ENCODE measurements around the gene CFAP221.

The CFAP221 gene

DNA sequence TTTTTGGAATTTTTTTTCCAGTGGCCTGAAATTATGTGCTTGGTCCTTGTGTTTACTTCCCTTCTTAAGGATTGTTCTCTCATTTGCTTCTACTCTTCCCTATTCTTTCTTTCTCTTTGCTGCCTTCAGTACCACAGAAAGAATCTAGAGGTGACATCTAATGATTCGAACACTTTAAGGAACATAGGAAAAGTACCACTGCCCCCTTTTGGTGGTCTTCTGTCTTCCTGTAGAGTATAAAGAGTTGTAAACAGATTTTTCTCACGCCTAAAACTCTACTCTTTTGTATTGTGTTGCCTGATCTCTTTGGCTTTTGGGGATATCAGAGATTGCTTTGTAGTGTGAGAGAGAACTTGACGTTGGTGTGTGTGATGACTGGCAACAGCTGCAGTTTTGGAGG, 13.0 kb upstream of the CFAP221 start:
- H3K4me3 ChIP-seq (replicated peaks; ENCODE audit: low read depth, low read length): no peak overlapping the region
- TF ChIP-seq, protein P1, sequence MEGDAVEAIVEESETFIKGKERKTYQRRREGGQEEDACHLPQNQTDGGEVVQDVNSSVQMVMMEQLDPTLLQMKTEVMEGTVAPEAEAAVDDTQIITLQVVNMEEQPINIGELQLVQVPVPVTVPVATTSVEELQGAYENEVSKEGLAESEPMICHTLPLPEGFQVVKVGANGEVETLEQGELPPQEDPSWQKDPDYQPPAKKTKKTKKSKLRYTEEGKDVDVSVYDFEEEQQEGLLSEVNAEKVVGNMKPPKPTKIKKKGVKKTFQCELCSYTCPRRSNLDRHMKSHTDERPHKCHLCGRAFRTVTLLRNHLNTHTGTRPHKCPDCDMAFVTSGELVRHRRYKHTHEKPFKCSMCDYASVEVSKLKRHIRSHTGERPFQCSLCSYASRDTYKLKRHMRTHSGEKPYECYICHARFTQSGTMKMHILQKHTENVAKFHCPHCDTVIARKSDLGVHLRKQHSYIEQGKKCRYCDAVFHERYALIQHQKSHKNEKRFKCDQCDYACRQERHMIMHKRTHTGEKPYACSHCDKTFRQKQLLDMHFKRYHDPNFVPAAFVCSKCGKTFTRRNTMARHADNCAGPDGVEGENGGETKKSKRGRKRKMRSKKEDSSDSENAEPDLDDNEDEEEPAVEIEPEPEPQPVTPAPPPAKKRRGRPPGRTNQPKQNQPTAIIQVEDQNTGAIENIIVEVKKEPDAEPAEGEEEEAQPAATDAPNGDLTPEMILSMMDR (IDR thresholded peaks at IDR 0.05; ENCODE audit: low read depth, low read length, missing control alignments): peak; percentile 9
- no peak for DNase-seq (ENCODE audit: extremely low read depth, low read depth)

DNA sequence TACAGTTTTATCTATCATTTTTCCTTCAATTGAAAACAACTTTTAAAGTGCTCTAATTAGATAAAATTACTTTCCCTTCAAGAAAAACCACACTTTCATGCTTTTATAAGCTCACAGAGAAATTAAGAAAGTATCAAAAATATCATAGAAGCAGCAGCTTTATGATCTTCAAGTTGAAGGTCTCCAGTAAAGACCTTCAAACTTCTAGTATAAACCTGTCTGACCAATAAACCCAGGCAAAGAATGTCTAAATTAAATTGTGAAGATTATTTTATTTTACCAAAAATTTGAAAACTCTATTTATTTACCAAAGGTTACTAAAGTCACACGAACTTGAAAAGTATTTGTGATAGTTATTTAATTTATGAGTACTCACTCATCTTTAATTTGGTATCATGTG, 10.7 kb upstream of the CFAP221 start:
- DNase-seq (ENCODE audit: extremely low read depth, low read depth): no peak
- no peak overlapping the region for H3K4me3 ChIP-seq (replicated peaks; ENCODE audit: low read depth, low read length)
- TF ChIP-seq, protein P1 (IDR thresholded peaks at IDR 0.05; ENCODE audit: low read depth, low read length, missing control alignments): no peak

GRCh38 chr2:119536211-119536610, 8.0 kb upstream of the CFAP221 start:
- DNase-seq (ENCODE audit: extremely low read depth, low read depth): no peak
- TF ChIP-seq, protein P1 (IDR thresholded peaks at IDR 0.05; ENCODE audit: low read depth, low read length, missing control alignments): no peak
- H3K4me3 ChIP-seq (replicated peaks; ENCODE audit: low read depth, low read length): no peak overlapping the region

- no peak for DNase-seq (ENCODE audit: extremely low read depth, low read depth)
- TF ChIP-seq, protein P1 (IDR thresholded peaks at IDR 0.05; ENCODE audit: low read depth, low read length, missing control alignments): no peak
These were observed 7.5 kb upstream of the CFAP221 start for GRCh38 chr2:119536707-119537106.

GRCh38 chr2:119537792-119538191, 6.5 kb upstream of the CFAP221 start:
- H3K4me3 ChIP-seq (replicated peaks; ENCODE audit: low read depth, low read length): no peak overlapping the region
- TF ChIP-seq, protein P1 (IDR thresholded peaks at IDR 0.05; ENCODE audit: low read depth, low read length, missing control alignments): no peak
- no peak for DNase-seq (ENCODE audit: extremely low read depth, low read depth)

More at GRCh38 chr2:119536707-119537106, 7.5 kb upstream of the CFAP221 start:
- H3K4me3 ChIP-seq (replicated peaks; ENCODE audit: low read depth, low read length): no peak overlapping the region

DNA sequence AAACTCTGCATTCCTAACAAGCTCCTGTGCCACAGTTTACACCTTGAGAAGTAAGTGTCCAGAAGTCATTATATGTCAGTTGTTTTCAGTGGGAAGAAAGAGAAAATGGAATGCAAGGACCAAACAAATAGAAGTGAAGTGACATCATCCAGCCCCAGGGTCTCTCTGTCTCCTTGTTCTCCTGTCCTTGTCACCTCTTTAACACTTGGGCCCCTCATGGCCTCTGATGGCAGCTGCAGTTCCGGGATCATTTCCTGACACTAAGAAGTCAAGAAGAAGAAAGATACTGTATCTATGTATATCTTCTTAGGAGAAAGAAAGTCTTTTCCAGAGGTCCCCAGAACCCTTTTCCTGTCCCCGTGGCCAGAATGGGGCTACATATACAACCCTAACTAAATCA, 2.8 kb upstream of the CFAP221 start:
- H3K4me3 ChIP-seq (replicated peaks; ENCODE audit: low read depth, low read length): no peak overlapping the region
- TF ChIP-seq, protein P1 (IDR thresholded peaks at IDR 0.05; ENCODE audit: low read depth, low read length, missing control alignments): no peak
- DNase-seq (ENCODE audit: extremely low read depth, low read depth): no peak

DNA sequence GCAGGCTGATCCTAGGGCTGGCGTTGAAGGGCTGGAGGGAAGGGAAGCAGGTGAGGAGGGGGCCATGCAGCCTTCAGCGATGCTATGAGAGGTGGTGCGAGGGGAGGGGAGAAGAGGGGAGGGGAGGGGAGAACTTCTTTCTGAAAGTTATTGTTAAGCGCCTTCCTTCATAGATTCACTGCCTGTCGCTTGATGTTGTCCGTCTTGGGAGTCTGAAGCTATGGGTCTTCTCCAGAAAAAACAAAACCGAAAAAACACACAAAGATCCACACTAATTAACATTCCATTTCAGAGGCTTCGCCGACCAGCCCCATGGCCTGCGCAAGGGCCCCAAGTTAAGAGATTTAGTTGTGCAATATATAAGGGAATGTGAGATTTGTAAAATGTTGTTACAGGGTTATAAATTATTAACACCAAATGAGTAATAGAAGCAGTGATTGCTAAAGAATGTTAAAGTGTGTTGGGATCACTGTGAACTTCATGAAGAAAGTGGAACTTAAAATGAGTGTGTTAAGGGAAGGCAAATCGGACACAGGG, 758 bp downstream of the CFAP221 start:
- no peak overlapping the region for H3K4me3 ChIP-seq (replicated peaks; ENCODE audit: low read depth, low read length)
- DNase-seq (ENCODE audit: extremely low read depth, low read depth): no peak
- TF ChIP-seq, protein P1 (IDR thresholded peaks at IDR 0.05; ENCODE audit: low read depth, low read length, missing control alignments): no peak
